ENCODE measurements around the gene NQO2.

GRCh38 chr6:2977290-2977689 lies 22.4 kb upstream of the NQO2 start:
- TF ChIP-seq CTCF (IDR thresholded peaks at IDR 0.05; ENCODE audit: low read length) (no peak), EZH2 (IDR thresholded peaks at IDR 0.05; ENCODE audit: borderline replicate concordance, low read length) (no peak)
